ENCODE measurements around the gene GATAD2A.

DNA sequence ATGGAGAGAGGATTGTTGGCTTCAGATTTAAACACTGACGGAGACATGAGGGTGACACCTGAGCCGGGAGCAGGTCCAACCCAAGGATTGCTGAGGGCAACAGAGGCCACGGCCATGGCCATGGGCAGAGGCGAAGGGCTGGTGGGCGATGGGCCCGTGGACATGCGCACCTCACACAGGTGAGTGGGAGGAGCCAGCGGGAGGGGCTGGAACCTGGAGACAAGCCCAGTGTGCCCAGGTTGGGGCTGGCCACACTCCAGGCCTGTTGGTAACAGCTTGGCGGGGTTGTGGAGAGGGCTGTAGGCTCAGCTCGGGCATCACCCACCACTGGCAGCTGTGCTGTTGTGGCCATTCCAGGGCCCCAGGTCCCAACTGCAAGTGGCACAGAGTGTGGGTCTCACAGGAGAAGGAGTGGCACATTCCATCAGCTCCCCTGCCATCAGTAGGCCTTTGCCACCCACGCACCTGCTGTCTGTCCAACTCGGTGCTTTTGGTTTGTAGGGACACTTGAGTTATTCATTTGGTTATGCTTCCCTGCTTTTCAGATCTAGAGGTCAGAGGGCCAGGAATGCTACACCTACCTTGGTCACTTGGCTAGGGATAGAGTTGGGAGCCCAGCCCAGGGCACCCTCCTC lies 60.1 kb downstream of the GATAD2A start:
- no peak for TF ChIP-seq EZH2 (IDR thresholded peaks at IDR 0.05; ENCODE audit: low read length, missing control alignments)
- TF ChIP-seq CTCF (conservative IDR thresholded peaks at IDR 0.05 in 1 of 2, IDR thresholded peaks at IDR 0.05 in 1 of 2; ENCODE audit: low read depth in 1 of 2, low read length in 2 of 2) = no peak

Measured in fibroblast of lung (primary cell).